HG03442 (cell line): Measurements from ENCODE around the gene CYP3A7.
"Not testable (repeated sequence)": the region's sequence is repeated elsewhere in the genome, so short reads cannot be mapped to it uniquely, and the experiment has no call there.

Experiments
- ATAC-seq: cut with Tn5 transposase; IDR thresholded peaks from one replicate; pipeline ENCODE4 v1.9.1; 2021; ENCODE audit warnings: mild to moderate bottlenecking, moderate library complexity; ENCODE audit not compliant: unreplicated experiment

The CYP3A7 gene

GRCh38 chr7:99674995-99675742, 59.8 kb downstream of the CYP3A7 start:
- ATAC-seq = no peak

- ATAC-seq = no peak
Measured at GRCh38 chr7:99672573-99672972, 62.4 kb downstream of the CYP3A7 start.

- ATAC-seq = no peak
Measured at GRCh38 chr7:99669782-99670181, 65.2 kb downstream of the CYP3A7 start.

- no peak for ATAC-seq
Measured at GRCh38 chr7:99668541-99668940, 66.5 kb downstream of the CYP3A7 start.

GRCh38 chr7:99667179-99667578, 67.8 kb downstream of the CYP3A7 start:
- no peak for ATAC-seq

- ATAC-seq = no peak
Measured at GRCh38 chr7:99666013-99666395, 69.0 kb downstream of the CYP3A7 start.

- ATAC-seq = no peak
Measured at GRCh38 chr7:99665312-99666012, 69.5 kb downstream of the CYP3A7 start.

GRCh38 chr7:99657879-99658278, 77.1 kb downstream of the CYP3A7 start:
- not testable (repeated sequence) for ATAC-seq
